NCI-H146 treated with DMSO at 0.1 percent for 48 hours (cell line): ENCODE results near the gene RBM33.
"Not testable (repeated sequence)": the region's sequence is repeated elsewhere in the genome, so short reads cannot be mapped to it uniquely, and the experiment has no call there.

Experiments
- DNase-seq: peaks from one replicate; lab custom pipeline; 2025; ENCODE audit not compliant: unreplicated experiment; lab: John Stamatoyannopoulos, UW

Gene RBM33

GRCh38 chr7:155644178-155644970 is at the start of gene RBM33:
Gene RBM33 (plus strand): TSS chr7:155644661. CDS start chr7:155644877, 216 bp downstream.
- DNase-seq = peak; percentile 68

- DNase-seq = no peak
Measured at GRCh38 chr7:155594961-155595366, 49.5 kb upstream of the RBM33 start.

- DNase-seq = no peak
Measured at GRCh38 chr7:155597753-155598140, 46.7 kb upstream of the RBM33 start.

- peak; percentile 13 for DNase-seq
Measured at GRCh38 chr7:155598810-155599210, 45.7 kb upstream of the RBM33 start.

GRCh38 chr7:155602156-155602555 is 42.3 kb upstream of the RBM33 start:
- no peak for DNase-seq

- no peak for DNase-seq
Measured at GRCh38 chr7:155602750-155603149, 41.7 kb upstream of the RBM33 start.

GRCh38 chr7:155603205-155603857 is 41.1 kb upstream of the RBM33 start:
- no peak for DNase-seq

GRCh38 chr7:155603858-155604503 is 40.5 kb upstream of the RBM33 start:
- no peak for DNase-seq

- no peak for DNase-seq
Measured at GRCh38 chr7:155604504-155604997, 39.9 kb upstream of the RBM33 start.

- no peak for DNase-seq
Measured at GRCh38 chr7:155609185-155609584, 35.3 kb upstream of the RBM33 start.

GRCh38 chr7:155610633-155611193 is 33.7 kb upstream of the RBM33 start:
- no peak for DNase-seq

GRCh38 chr7:155611808-155612447 is 32.5 kb upstream of the RBM33 start:
- DNase-seq = no peak

GRCh38 chr7:155612658-155613057 is 31.8 kb upstream of the RBM33 start:
- DNase-seq = no peak

GRCh38 chr7:155615085-155615484 is 29.4 kb upstream of the RBM33 start:
- not testable (repeated sequence) for DNase-seq

GRCh38 chr7:155618708-155619633 is 25.5 kb upstream of the RBM33 start:
- no peak for DNase-seq

GRCh38 chr7:155619634-155620271 is 24.7 kb upstream of the RBM33 start:
- no peak for DNase-seq

GRCh38 chr7:155620497-155620896 is 24.0 kb upstream of the RBM33 start:
- DNase-seq = no peak

- DNase-seq = no peak
Measured at GRCh38 chr7:155621418-155621980, 23.0 kb upstream of the RBM33 start.

GRCh38 chr7:155624412-155624811 is 20.0 kb upstream of the RBM33 start:
- DNase-seq = no peak
